ACC112 (cell line): ENCODE results near the gene KRT14.
"Not testable (repeated sequence)": the region's sequence is repeated elsewhere in the genome, so short reads cannot be mapped to it uniquely, and the experiment has no call there.

Experiments
- H2AFZ ChIP-seq: fragments of 200-600 bp; sonication (generic); one replicate; pipeline ENCODE4 v1.6.0; 2017; ENCODE audit warnings: antibody characterized with exemption, low read length; ENCODE audit not compliant: unreplicated experiment
- H3K27ac ChIP-seq: fragments of 200-600 bp; sonication (generic); 2 replicates; pipeline ENCODE4 v1.5.1; 2014; ENCODE audit warnings: low read depth, mild to moderate bottlenecking, antibody characterized with exemption, low read length, moderate library complexity
- H3K27me3 ChIP-seq: fragments of 200-600 bp; sonication (generic); 2 replicates; pipeline ENCODE4 v1.6.1; 2014; ENCODE audit warnings: mild to moderate bottlenecking, antibody characterized with exemption, low read length, moderate library complexity, mixed read lengths; ENCODE audit not compliant: insufficient read depth
- H3K36me3 ChIP-seq: fragments of 200-600 bp; sonication (generic); 2 replicates; pipeline ENCODE4 v1.6.1; 2016; ENCODE audit warnings: mild to moderate bottlenecking, antibody characterized with exemption, low read length, moderate library complexity, mixed read lengths; ENCODE audit not compliant: insufficient read depth
- H3K4me1 ChIP-seq: fragments of 200-600 bp; sonication (generic); one replicate; pipeline ENCODE4 v1.6.1; 2016; ENCODE audit warnings: low read length, mixed read lengths; ENCODE audit not compliant: insufficient read depth, unreplicated experiment, control insufficient read depth
- H3K4me3 ChIP-seq: fragments of 200-600 bp; sonication (generic); 2 replicates; pipeline ENCODE4 v1.5.1; 2014; ENCODE audit warnings: mild to moderate bottlenecking, low read depth, low read length
- H3K79me2 ChIP-seq: fragments of 200-600 bp; sonication (generic); one replicate; pipeline ENCODE4 v1.6.0; 2016; ENCODE audit warnings: low read length; ENCODE audit not compliant: control insufficient read depth, unreplicated experiment, insufficient read depth

Gene KRT14

DNA sequence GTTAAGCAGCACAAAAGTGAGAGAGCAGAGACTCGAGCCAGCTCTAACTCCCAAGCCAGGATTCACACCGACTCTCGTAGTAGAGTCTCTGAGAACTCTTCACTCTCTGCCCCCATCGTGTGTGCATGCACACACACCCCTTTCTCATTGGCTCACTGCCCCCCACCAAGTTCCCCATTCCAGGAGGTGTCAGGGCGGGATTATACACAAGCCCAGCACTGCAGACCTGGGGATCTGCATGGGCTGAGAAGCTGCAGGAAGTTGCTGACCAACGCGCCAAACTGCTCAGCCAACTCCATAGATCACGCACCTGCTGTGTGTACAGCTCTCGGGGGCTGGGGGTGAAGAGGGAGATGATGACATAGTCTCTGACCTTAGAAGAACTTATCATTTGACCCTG, 28.1 kb upstream of the KRT14 start:
- H3K4me3 ChIP-seq, H3K36me3 ChIP-seq, H2AFZ ChIP-seq, H3K27ac ChIP-seq, H3K79me2 ChIP-seq, H3K4me1 ChIP-seq: not testable (repeated sequence)
- peaks cover 15% of the 10 kb centered on the region for H3K27me3 ChIP-seq

DNA sequence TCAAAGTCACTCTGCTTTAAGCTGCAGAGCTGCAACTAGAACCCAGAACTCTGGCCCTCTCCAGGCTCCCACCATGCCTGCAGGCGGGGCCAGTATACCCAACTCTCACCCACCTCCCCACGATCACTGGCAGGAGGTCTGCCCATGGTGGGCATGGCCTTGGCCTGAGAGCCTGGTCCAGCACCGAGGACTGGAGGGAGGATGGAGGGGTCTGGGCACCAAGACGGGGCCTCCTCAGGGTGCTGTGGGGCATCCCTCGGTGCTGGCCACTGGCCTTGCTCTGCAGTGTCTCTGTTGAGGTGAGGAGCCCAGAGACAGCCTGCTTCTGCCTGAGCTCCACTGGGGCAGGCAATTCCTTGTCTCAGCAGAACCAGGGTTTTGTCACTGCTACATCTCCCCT, 27.4 kb upstream of the KRT14 start:
- Histone ChIP-seq H3K4me1 (peaks cover 6% of the 10 kb centered on the region), H3K27me3 (peaks cover 22% of the 10 kb centered on the region), H3K27ac (no peak overlapping the region), H2AFZ (no peak overlapping the region), H3K36me3 (no peaks in the 10 kb centered on the region), H3K79me2 (no peaks in the 10 kb centered on the region), H3K4me3 (no peak overlapping the region)

DNA sequence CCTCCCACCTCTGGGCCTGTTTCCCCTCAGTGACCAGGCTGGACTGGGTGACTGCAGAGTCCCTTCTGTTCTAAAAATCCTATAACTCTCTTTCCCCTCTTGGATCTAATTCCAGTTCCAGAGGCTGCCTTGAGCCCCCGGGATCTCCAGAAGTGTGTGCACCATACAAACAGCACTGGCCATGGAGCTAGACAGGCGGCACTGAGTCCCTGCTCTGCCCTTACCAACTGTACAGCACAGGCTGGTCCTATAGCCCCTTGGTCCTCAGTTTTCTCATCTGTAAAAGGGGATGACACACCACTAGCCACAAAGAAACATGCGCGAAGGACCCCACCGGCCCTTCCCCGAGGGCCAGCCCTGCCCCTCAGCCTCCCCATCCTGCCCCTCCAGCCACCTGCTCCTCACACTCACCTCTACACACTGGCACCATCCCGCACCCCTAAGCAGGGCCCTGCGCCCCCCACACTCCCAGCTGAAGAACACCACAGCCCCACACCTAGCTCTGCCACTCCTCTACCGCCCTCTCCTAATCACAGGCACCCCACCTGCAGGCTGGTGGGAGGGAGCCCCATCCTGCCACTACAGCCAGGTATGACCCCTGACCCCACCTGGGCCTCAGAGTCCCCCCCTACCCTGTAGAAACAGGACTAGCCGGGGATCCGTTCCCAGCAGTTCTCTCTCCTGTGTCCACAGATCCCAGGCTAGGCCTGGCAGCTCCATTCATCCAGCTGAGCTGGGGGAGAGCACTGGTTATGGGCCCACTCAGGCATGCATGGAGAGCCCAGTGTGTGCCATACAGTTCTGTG, 26.8 kb upstream of the KRT14 start:
- peaks cover 6% of the 10 kb centered on the region for H3K4me1 ChIP-seq
- no peaks in the 10 kb centered on the region for H3K79me2 ChIP-seq
- peaks cover 27% of the 10 kb centered on the region for H3K27me3 ChIP-seq
- no peak overlapping the region for H2AFZ ChIP-seq
- no peak overlapping the region for H3K4me3 ChIP-seq
- no peaks in the 10 kb centered on the region for H3K36me3 ChIP-seq
- H3K27ac ChIP-seq, result no peak overlapping the region

DNA sequence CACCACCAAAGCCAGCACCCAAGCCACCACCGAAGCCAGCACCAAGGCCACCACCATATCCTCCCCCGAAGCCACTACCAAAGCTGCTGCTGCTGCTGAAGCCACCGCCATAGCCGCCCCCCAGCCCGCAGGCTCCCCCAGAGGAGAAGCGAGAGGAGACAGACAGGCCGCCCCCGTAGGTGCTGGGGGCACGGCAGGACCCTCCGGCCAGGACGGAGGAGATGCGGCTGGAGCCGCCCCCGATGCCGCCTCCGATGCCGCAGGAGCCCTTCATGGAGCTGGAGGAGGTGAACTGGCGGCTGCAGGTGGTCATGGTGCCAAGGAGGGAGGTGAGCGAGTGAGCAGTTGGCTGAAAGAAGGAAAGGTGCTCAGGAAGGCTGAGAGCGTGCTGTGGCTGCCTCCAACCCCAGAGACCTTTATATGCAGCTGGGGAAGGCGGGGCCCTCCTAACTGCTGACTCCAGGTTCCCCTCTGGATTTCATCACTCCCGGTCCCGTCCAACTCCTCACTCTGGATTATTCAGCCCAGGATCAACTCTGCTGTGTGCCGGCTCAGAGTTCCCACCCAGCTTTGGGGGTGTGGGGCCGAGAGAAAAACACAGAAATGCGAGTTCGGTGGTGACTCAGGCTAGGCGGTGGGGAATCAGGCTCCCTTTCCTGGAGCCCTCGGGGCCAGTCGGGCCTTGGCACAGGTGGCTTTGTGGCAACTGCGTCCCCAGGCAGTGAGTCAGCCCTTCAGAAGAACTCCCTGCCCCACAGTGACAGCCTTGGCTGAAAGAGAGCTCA, 25.9 kb upstream of the KRT14 start, which contains the start of gene KRT16:
Gene KRT16 (minus strand): TSS at position 392 of the 785 bp plus-strand sequence. CDS start 79 bp downstream, at position 313.
- not testable (repeated sequence) for H3K79me2 ChIP-seq, H3K4me3 ChIP-seq, H2AFZ ChIP-seq, H3K36me3 ChIP-seq, H3K27ac ChIP-seq, H3K4me1 ChIP-seq
- H3K27me3 ChIP-seq, result peaks cover 27% of the 10 kb centered on the region

DNA sequence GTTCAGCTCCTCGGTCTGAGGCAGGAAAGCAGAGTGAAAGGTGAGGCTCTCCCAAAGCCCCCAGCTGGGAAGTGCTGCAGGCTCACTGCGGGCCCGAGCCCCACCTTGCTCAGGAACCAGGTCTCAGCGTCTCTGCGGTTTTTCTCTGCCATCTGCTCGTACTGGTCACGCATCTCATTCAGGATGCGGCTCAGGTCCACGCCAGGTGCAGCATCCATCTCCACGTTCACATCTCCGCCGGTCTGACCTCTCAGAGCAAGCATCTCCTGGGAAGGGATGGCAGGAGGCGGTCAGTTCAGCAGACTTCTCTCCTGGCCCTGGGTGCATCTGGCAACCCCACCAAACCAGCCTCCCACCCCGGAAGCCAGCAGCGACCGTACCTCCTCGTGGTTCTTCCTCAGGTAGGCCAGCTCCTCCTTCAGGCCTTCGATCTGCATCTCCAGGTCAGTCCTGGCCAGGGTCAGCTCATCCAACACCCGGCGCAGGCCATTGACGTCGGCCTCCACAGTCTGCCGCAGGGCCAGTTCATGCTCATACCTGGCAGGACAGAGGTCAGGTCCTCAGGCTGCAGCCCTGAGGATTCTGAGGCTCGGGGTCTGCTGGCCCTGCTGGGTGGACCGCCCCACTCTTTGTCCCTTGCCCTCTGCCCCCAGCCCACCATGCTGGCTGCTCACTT, 24.4 kb upstream of the KRT14 start:
- Histone ChIP-seq H3K79me2 (no peaks in the 10 kb centered on the region), H3K4me1 (peaks cover 6% of the 10 kb centered on the region), H2AFZ (no peak overlapping the region), H3K36me3 (no peaks in the 10 kb centered on the region), H3K27ac (no peak overlapping the region), H3K27me3 (peaks cover 33% of the 10 kb centered on the region), H3K4me3 (no peak overlapping the region)

DNA sequence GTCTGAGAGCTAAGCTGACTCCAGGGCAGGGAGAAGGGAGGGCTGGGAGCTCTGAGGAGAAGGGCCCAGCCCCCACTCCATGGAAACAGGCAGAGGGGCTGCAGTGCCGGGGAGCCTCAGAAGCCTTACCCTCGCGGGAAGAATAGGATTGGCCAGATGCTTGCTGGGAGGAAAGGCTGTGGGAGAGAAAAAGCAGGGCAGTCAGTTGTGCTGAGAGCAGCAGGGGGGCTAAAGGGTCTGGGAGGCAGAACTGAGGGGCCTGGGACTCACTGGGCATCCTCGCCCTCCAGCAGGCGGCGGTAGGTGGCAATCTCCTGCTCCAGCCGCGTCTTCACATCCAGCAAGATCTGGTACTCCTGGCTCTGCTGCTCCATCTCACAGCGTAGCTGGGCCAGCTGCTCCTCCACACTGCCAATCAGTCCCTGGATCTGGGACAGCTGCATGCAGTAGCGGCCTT, 23.4 kb upstream of the KRT14 start:
- not testable (repeated sequence) for H2AFZ ChIP-seq, H3K4me1 ChIP-seq, H3K79me2 ChIP-seq, H3K4me3 ChIP-seq, H3K27ac ChIP-seq, H3K36me3 ChIP-seq
- peaks cover 35% of the 10 kb centered on the region for H3K27me3 ChIP-seq

DNA sequence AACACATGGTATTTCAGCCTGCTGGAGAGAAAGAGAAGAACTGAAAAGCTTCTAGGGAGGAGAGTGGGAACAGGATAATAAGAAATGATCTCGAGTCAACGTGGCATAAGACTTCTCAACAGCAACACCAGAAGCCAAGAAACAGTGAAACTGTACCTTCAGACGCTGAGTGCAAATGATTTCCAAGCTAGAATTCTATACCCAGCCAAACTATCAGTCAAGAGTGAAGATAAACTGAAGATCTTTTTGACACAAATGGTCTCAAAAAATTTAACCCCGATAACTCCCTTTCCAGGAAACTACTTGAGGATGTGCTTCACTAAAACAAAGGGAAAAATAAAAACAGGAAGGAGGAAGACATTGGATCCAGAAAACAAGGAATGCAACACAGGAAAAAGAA, 20.2 kb upstream of the KRT14 start:
- not testable (repeated sequence) for H3K4me1 ChIP-seq, H3K36me3 ChIP-seq, H3K79me2 ChIP-seq, H3K27ac ChIP-seq, H2AFZ ChIP-seq, H3K4me3 ChIP-seq
- peaks cover 49% of the 10 kb centered on the region for H3K27me3 ChIP-seq

DNA sequence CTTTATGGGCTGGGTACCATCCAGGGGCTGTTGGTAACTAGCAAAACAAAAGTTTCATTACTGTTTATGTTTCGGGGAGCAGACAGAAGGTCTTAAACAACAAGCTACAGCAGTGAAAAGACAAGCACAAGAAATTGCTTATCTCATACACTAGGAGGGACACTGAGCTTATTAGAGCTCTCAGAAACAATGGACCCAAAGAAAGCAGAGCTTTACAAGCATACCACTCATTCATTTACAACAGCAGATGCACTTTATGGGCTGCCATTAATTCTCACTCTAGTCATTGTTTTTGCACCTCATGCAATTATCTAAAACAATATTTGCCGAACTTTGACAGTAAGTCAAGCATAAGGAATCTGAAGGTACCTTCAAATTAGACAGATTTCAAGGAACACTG, 15.8 kb upstream of the KRT14 start:
- H3K27ac ChIP-seq, result no peak overlapping the region
- H3K4me3 ChIP-seq, result no peak overlapping the region
- H3K79me2 ChIP-seq, result no peaks in the 10 kb centered on the region
- no peaks in the 10 kb centered on the region for H3K36me3 ChIP-seq
- H3K4me1 ChIP-seq, result no peaks in the 10 kb centered on the region
- H3K27me3 ChIP-seq, result peaks cover 29% of the 10 kb centered on the region
- H2AFZ ChIP-seq, result no peak overlapping the region

GRCh38 chr17:41600318-41600717, 13.6 kb upstream of the KRT14 start:
- H3K79me2 ChIP-seq, result no peaks in the 10 kb centered on the region
- no peak overlapping the region for H2AFZ ChIP-seq
- no peaks in the 10 kb centered on the region for H3K4me1 ChIP-seq
- H3K27me3 ChIP-seq, result peaks cover 29% of the 10 kb centered on the region
- no peak overlapping the region for H3K27ac ChIP-seq
- no peaks in the 10 kb centered on the region for H3K36me3 ChIP-seq
- H3K4me3 ChIP-seq, result no peak overlapping the region

- no peaks in the 10 kb centered on the region for H3K36me3 ChIP-seq
- H3K4me3 ChIP-seq, result no peak overlapping the region
- no peaks in the 10 kb centered on the region for H3K79me2 ChIP-seq
- H3K27ac ChIP-seq, result no peak overlapping the region
- peaks cover 30% of the 10 kb centered on the region for H3K27me3 ChIP-seq
- H3K4me1 ChIP-seq, result no peaks in the 10 kb centered on the region
- no peak overlapping the region for H2AFZ ChIP-seq
Observed at GRCh38 chr17:41599680-41600079, 13.0 kb upstream of the KRT14 start.
